ENCODE data around the gene PIP5K1C.
"Not testable (repeated sequence)": the region's sequence is repeated elsewhere in the genome, so short reads cannot be mapped to it uniquely, and the experiment has no call there.

PIP5K1C gene

DNA sequence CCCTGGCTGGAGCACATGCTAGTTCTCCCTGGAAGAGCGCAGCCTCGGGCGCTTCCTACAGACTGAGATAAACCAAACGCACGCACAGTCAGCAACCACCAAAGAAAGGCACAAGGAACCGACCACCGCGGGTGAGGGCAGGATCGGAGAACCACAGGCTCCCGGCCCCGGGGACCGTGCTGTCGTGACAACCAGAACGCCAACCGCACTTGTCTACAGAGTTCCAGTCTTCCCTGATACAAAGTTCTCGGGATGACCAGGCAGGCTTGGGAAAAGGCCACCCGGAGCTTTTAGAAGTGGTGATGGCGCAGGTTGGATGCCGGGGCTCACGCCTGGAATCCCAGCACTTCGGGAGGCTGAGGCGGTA is 40.5 kb downstream of the PIP5K1C start:
- DNase-seq, result no peak

DNA sequence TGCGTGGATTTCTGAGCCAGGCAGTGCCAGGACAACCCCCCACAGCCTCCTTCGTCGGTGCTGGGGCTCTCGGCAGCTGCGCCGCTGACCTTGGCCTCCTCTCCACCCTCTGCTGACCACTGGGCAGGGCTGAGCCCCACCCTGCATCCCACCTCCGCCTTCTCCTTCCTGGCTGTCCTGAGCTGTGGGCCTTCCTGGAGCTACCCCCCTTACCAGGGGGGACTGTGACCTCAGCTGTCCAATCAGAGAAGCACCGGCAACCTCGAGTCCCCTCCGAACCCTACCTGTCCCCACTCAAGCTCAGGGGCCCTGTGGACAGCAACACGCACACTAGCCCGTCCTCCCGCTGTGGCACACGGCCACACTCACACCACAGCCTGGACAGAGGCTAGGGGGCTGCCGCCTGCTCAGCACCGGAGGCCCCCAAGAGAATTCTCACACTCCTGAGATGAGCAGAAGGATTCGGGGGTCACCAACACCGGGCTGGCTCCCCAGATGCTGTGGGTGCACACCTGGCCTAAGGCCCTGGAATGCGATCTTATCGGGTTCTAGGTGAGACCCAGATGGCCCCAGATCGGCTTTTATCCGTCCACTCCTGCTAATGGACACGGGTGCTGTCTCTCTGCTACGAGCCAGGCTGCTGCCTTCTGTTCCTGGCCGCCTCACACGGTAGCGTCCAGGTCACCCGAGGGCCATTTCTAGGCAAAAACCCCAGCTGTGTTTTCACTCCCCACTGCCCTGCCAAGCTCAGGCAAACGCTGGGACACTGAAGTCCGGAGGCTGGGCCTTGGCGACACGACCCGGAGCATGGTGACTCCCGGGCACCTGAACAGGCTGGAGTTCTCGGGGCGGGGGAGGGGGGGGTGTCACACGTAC is 41.2 kb downstream of the PIP5K1C start:
- no peak for DNase-seq

DNA sequence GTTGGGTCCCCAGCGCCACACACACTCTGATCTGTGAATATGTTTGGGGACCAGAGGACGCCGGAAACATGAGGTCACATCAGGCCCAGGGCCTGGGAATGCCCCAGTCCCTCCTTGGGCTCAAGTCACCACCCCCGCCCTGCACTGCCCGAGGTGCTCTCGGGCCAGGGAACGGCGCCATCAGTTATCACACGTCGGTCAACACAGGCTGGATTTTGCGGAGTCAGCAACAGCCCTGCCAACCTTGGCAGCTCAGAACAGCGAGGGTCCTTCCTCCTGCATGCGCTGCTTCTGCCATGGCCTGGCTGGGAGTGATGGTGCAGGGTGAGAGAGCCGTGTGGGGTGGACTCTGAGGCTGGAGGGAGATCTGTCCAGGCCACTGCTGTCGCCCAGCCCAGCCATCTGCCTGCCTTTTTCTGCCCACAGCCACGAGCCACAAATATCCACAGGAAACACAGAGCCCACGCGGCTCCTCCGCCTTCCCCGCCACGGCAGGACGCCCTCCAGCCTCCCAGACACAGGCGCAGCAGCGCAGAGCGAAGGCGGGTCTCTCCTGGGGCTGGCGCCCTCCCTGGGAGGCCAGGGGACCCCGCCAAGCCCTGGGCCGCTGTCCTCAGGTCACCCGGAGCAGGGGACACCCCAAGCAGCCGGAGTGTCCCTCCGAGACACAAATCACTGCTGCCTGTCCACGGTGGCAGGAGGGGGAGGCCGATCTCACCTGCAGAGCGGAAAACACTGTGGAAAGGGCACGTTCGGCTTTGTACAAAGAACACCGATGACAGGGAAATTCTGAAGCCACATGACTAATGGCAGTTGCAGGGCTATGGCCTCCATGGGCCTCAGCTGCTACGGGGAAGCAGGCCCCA is 42.0 kb downstream of the PIP5K1C start:
- no peak for DNase-seq

DNA sequence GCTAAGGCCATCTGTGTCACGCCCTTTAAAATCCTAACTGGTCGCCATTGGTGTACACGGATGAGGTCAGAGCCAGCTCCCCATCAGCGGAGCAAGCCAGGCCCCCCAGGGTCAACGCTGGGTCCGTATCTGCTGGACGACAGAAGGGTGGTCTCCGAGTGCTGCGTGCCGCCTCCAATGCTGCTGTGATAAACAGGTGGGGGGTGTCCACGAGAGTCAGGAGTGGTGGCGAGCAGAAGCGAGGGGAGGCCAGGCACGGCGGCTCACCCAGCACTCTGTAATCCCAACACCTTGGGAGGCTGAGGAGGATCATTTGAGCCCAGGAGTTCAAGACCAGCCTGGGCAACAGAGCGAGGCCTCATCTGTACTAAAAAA is 42.9 kb downstream of the PIP5K1C start:
- DNase-seq, result no peak

DNA sequence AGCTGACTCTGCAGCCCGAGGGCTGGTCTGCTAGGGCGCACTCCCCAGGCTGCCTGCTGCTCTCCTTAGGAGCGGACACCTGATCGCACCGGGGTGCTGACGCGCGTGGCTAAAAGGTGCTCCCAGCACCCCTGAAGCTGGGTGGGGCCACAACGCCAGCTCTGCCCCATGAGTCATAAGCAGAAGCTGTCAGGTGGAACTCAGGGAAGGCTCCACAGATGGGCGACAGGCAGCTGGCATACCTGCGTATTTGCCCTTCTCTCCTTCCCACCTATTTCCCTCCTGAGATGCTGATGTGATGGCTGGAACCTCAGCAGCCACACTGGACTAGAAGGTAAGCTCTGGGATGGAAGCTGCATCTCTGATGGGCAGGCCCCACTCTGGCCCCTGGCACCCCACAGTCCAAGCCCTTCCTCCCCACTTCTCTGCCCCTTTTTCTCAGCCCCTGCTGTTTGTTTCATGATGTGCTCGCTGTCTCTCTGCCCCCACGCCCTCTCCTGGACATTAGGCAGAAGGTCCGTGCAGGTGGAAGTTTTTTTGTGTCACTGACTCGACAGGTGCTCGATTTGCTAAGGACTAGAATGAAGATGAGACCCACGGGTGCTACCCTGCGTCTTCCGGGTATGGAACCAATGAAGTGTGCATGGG is 43.4 kb downstream of the PIP5K1C start:
- DNase-seq, result no peak

DNA sequence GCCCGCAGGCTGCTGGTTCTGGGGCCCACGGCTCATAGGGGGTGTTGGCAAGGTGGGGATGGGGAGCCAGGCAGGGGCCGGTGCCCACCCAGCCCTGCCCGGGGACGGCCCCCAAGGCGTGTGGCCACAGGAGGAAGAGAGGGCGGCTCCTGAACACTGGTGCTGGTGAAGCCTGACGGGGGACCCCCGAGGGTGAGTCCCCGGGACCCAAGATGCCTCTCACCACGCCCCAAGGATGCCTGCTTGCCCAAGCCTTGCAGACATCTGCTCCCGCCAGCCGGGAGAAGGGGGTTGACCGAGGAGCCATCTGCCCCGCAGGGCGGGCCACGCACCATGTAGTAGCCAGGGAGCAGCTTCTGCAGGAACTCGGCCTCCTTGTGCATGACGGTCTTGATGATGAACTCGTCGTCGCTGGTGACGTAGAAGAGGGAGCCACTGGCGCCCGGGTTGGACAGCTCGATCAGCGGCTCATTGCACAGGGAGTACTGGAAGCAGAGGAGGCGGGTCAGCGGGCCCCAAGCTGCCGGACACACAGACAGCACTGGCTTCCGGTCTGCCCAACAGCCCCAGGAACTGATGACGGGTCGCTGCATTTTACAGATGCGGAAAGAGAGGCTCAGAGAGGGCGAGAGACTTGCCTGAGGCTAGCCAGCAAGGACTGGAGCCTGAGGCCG is 44.1 kb downstream of the PIP5K1C start:
- DNase-seq, result no peak

DNA sequence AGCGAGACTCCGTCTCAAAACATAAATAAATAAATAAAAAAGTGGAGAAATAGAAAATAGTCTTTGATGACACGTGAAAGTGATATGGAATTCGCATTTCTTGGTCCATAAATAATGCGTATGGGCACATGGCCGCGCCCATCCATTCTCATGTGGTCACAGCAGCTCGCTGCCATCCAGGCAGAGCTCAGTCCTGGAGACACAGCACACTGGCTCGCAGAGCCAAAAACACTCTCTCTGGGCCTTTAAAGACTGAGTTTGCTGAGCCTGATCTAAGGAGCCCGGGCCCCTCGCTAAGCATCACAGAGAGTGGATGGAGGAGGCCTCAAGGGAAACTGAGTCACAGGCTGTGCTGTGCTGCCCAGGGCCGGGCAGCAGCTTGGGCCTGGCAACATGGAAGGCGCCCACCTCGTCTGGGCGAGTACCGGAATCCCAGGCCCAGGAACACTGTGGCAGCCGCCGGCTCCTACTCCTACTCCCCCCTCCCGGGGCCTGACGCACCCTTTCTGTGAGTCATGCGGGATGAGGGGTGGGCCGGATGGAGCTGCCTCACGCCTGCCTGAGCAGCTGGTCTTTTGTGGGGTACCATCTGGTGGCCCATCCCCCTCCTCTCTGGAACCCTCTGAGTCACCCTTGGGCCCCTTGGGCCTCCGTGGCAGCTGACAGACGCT is 44.7 kb downstream of the PIP5K1C start:
- DNase-seq, result no peak

DNA sequence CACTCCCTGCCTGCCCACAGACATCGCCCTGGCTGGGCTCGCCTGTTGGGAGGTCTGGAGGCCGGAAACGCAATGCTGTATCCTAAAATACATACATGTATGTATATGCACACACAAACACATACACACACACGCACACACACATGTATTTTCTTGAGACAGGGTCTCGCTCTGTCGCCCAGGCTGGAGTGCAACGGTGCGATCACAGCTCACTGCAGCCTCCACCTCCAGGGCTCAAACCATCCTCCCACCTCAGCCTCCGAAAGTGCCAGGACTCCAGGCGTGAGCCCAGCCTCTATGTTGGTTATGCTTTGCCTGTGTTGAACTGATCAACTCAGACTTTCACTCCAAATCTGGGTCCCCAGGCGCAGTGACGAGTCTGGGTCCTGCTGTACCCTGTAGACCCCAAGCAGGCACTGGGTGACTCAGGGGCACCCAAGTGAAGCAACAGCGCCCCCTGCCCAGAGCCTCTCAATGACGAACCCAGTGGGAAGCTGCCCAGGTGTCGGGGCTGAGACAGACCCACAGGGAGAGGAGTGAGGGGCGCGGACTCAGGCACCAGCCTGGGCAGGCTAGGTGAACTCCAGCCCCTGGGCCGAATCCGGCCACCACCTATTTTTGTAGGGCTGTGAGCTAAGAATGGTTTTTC is 46.3 kb downstream of the PIP5K1C start:
- DNase-seq, result no peak

DNA sequence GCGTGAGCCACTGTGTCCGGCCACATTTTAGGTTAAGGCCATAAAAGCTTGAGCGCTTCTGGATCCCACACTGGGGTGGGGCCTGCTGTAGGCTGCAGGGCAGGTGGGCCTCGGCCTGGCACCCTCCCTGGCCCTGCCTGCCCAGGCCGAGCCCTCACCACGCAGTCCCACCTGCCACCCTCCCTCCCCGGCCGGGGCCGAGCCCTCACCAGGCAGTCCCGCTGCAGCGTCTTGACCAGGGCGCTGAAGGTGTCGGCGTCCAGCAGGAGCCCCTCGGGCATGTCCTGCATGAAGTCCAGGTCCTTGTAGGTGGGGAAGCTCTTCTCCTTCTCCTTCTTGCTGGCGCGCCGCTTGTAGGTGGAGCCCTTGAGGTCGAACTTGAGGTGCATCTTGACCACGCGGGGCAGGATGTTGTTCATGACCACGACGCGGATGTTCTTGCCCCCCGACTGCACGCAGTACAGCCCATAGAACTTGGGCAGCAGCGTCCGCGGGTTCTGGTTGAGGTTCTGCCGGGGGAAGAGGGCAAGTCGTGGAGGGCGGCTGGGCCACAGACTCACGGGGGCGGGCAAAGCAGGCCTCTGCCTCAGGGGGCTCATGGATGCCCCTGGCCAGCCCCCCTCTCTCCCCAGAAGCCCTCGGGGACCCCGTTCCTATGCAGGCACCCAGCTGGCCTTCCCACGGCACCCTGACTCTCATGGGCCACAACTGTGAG is 47.0 kb downstream of the PIP5K1C start:
- no peak for DNase-seq

DNA sequence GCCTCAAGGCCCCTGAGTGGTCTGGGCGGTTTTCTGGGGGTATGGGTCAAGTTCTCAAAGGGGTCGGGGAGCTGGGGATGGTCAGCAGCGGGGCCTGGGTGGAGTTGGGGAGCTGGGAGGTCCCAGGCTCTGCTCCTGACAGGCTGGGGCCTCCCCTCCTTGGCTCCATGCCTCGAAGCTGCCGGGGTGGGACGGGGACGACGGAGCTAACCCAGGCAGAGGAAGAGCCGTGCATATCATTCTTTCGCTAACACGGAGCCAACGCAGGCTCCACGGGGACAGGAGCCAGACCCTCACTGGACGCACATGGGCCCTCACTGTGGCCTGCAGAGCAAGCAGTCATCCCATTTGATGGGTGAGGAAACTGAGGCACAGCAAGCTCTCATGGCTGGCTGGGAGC is 47.8 kb downstream of the PIP5K1C start:
- DNase-seq, result no peak

DNA sequence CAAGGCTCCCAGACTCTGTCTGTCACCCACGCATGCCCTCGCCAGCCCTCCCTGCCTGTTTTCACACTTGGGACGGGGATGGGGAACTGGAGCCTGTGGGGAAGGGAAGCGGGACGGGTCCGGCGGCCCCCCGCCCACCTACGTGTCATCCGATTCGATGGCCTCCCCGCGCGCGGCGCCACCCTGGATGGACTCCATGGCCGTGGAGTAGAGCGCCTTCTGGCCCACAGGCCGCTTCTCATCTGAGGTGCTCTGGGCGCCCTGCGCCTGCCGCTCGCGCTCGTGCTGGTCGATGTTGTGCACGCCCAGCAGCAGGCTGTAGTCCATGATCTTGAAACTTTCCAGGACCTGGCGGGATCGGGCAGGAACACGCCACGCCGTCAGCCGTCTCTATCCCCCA is 48.6 kb downstream of the PIP5K1C start:
- DNase-seq, result no peak

DNA sequence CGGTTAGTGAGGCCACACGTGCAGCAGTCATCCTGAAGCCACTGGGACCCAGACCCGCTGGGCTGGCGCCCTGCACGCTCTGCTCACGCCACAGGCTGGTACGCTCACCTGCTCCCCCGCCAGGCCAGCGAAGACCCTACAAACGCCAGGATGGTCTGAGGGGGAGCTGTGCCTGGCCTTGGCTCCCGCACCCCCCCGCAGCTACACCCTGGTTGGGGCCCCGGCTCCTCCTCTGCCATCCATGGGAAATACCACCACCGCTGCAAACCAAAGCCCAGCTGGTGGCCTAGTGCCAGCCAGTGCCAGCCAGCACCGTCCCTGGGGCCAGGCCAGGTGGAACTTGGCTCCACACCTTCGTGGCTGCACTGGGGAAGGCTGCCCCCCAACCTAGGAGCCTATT is 50.4 kb downstream of the PIP5K1C start:
- DNase-seq, result no peak

DNA sequence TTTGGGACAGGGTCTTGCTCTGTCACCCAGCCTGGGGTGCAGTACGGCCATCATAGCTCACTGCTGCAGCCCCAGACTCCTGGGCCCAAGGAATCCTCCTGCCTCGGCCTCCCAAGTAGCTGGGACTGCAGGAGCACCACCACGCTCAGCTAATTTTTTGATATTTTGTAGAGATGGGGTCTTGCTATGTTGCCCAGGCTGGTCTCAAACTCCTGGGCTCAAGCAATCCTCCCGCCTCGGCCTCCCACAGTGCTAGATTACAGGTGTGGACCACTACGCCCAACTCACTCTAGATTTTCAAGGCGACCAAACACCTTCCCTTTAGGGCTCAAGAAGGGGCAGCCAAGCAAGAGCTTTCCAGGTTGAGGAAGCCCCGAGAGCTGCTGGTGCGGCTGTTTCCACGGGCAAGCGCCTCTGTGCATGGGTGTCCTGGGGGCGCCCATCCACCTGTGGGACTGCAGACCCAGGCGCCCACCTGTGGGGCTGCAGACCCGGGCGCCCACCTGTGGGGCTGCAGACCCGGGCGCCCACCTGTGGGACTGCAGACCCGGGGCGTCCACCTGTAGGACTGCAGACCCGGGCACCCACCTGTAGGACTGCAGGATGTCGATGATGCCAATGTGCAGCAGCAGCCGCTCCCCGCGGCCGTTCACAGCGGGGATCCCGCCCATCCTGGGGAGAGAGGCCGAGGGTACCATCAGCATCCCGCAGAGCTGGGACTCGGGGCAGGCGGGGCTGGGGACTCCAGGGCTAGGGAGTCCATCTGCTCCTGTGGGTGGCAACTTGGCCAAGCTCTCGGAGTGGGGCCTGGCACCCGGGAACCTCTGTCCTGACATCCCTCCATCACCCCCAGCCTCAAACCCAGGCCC is 52.0 kb downstream of the PIP5K1C start:
- DNase-seq, result no peak

DNA sequence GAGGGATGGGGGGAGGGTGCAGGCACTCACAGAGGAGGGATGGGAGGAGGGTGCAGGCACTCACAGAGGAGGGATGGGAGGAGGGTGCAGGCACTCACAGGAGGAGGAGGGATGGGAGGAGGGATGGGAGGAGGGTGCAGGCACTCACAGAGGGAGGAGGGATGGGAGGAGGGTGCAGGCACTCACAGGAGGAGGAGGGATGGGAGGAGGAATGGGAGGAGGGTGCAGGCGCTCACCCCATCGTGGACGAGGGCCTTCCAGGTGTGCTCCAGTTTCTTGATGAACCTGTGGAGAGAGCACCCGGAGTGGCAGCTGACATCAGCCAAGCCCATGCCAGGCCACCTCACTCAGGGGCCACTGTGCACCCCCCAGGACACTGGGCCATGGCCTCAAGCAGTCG is 53.2 kb downstream of the PIP5K1C start:
- DNase-seq, result not testable (repeated sequence)

DNA sequence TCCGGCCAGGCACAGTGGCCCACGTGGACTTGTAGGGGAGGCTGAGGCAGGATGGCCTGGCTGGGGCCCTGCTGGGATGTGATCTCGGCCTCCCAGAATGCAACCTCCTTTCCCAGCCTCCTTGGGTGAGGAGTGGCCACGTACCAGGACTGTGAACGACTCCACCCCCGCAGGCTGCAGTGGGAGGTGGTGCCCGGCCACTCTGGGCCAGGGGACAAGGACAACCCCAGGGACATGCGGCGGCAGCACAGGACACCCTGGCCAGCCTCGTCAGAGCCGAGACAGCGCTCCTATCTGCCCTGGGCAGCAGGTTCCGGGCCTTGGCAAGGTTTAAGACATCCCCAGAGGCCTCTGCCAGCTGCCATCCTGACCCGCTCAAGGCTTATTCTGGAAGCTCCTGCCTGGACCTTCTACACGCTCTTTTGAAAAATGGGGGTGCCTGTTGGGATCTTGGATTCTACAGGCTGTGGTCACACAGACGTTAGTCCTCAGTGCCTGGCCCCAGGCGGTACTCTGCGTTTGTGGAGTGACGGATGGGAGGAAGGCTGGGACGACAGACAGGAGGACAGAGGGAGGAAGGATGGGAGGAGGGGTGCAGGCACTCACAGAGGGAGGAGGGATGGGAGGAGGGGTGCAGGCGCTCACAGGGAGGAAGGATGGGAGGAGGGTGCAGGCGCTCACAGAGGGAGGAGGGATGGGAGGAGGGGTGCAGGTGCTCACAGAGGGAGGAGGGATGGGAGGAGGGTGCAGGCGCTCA is 53.8 kb downstream of the PIP5K1C start:
- DNase-seq, result no peak

DNA sequence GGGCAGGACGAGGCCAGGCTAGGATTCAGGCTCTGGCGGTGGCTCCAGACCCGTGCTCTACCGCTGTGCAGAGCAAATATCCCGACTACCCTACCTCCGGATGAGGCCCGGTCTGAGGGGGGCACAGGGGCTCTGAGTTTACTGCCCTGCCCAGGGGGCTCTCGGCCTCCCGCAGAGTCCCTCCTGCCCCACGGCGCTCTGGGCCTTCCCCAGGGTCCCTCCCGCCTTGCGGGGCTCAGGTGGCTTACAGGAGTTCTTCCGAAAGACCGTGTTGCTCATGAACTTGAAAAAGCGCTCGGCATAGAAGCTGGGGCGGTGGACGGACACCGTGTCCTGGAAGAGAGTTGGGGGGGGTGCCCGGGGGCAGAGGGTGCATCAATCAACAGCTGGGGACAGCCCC is 54.5 kb downstream of the PIP5K1C start:
- no peak for DNase-seq

DNA sequence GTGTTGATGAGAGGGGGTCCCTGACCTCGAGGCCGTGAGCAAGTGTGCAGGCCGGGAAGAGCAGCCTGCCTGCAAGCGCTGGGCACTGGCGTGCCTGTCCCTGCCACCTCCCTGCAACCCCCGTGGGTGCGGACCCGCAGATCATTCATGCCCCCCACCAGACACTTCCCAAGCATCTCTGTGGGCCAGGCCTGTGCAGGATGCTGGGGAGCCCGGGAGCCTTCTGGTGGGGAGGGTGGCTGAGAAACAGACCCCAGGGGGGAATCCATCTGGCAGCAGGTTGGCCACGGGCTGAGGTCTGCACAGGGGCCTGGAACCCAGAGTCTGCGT is 55.2 kb downstream of the PIP5K1C start:
- DNase-seq, result no peak

DNA sequence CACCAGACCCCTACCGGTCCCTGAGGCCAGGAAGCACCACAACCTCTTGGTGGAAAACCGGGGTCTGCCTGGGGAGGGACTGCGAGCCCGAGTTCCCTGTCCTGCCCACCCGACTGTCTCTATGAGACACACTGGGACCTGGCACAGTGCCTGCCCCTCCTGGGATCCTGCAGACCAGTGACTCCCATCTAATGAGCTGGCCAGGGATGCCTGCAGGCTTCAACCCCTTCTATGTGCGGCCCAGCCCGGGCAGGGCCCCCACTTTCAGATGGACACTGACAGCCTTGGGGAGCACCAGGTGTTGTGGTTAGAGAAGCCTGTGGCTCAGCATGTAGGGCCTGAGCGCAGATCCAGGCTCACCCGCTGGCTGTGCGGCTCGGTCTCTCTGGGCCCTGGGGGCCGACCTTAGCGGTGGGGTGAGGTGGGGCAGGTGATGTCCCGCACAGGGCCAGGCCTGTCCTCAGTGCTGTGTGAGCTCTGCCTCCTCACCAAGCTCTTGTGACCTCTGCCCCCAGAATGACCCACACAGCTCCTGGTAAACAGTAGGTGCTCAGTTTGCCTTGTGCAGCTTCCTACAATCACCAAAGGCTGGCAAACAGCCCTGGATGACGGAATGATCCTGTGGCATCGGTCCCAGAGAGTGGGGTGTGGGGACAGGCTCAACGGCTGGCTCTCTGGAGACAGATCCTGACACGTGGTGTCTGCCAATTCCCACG is 55.8 kb downstream of the PIP5K1C start:
- no peak for DNase-seq
